ENCODE data around the gene HIVEP3.
A peak's percentile ranks its signal among the peaks of the same experiment; 100 is the strongest.

The HIVEP3 gene

DNA sequence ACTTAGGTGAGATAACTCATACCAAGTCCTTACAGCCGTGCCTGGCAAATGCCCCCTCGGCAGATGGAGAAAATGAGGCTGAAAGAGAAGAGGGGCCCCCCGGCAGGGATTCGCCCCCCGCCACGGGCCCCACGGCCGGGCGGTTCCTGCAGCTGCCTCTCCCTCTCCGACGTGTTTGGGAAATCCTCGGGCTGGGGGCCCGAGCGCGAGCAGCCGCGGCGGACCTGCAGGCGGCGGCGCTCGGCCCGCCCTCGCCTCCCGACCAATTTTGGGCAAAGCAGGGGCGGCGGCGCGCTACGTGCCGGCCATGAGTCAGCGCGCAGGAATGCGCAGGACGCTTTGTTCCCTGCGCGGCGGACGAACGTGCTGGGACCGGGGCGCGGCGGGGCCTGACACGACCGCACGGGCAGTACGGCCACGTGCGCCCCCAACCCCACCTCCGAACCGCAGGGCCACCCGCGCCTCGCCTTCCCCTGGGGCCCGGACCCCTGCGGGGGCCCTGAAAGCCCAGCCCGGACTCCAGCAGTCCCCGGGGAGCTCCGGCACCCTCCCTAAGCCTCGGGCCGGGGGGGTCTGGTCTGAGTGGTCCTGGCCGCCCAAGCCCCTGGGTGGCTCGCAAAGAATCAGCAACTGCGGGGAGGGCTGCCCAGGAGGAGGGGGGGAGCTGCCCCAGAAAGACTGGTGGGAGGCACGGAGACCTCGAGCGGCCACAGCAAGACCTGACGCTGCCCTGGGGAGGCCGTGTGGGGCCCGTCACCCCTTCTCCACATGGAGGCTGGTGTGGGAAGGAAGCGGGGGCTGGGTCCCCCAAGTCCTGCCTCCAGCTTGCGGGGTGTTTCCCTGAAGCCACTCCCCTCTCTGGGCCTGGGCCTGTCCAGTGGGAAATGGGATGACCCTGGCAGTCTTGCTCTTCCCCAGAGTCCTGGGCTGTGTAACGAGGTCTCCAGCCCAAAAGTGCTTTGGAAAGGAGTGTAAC, 422.4 kb downstream of the HIVEP3 start (continued):
- TF ChIP-seq, protein P1, sequence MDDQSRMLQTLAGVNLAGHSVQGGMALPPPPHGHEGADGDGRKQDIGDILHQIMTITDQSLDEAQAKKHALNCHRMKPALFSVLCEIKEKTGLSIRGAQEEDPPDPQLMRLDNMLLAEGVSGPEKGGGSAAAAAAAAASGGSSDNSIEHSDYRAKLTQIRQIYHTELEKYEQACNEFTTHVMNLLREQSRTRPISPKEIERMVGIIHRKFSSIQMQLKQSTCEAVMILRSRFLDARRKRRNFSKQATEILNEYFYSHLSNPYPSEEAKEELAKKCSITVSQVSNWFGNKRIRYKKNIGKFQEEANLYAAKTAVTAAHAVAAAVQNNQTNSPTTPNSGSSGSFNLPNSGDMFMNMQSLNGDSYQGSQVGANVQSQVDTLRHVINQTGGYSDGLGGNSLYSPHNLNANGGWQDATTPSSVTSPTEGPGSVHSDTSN (CRISPR knock-in tag; IDR thresholded peaks at IDR 0.05) = peak; percentile 89; the same call in 1 of the 2 replicates
- TF ChIP-seq ZNF350 (tag by site-specific recombination; IDR thresholded peaks at IDR 0.05) (no peak), ZNF133 (tag by site-specific recombination; IDR thresholded peaks at IDR 0.05) (no peak), GLIS2 (tag by site-specific recombination; IDR thresholded peaks at IDR 0.05) (peak; percentile 90), YY1 (tag by site-specific recombination; IDR thresholded peaks at IDR 0.05) (peak; percentile 57; the same call in 1 of the 2 replicates), SETDB1 (IDR thresholded peaks at IDR 0.05; ENCODE audit: insufficient read length, low read length) (no peak), ZNF302 (tag by site-specific recombination; IDR thresholded peaks at IDR 0.05; ENCODE audit: low read depth) (no peak), ZXDB (tag by site-specific recombination; IDR thresholded peaks at IDR 0.05) (peak; percentile 94), HOXA7 (CRISPR knock-in tag; IDR thresholded peaks at IDR 0.05; ENCODE audit: borderline replicate concordance) (no peak), ZNF292 (tag by site-specific recombination; IDR thresholded peaks at IDR 0.05; ENCODE audit: borderline replicate concordance, low read depth) (no peak), ZNF791 (tag by site-specific recombination; IDR thresholded peaks at IDR 0.05) (no peak), GLIS1 (tag by site-specific recombination; IDR thresholded peaks at IDR 0.05) (peak; percentile 98), ZBTB20 (tag by site-specific recombination; IDR thresholded peaks at IDR 0.05) (peak; percentile 86), ZNF629 (tag by site-specific recombination; IDR thresholded peaks at IDR 0.05) (peak; percentile 65), ZNF10 (tag by site-specific recombination; IDR thresholded peaks at IDR 0.05) (no peak; the same call in 1 of the 2 replicates), ZBTB7A (tag by site-specific recombination; IDR thresholded peaks at IDR 0.05; ENCODE audit: low read depth) (no peak), KLF1 (tag by site-specific recombination; IDR thresholded peaks at IDR 0.05) (peak; percentile 96), ZNF2 (tag by site-specific recombination; IDR thresholded peaks at IDR 0.05) (no peak), ZSCAN30 (tag by site-specific recombination; IDR thresholded peaks at IDR 0.05) (peak; percentile 36; the same call in 1 of the 2 replicates), ZNF324 (tag by site-specific recombination; IDR thresholded peaks at IDR 0.05) (no peak), ZNF624 (tag by site-specific recombination; IDR thresholded peaks at IDR 0.05) (no peak), ZNF341 (tag by site-specific recombination; IDR thresholded peaks at IDR 0.05; ENCODE audit: low read depth) (peak; percentile 64), ZNF510 (tag by site-specific recombination; IDR thresholded peaks at IDR 0.05; ENCODE audit: insufficient replicate concordance) (no peak)
- TF ChIP-seq, protein P2, sequence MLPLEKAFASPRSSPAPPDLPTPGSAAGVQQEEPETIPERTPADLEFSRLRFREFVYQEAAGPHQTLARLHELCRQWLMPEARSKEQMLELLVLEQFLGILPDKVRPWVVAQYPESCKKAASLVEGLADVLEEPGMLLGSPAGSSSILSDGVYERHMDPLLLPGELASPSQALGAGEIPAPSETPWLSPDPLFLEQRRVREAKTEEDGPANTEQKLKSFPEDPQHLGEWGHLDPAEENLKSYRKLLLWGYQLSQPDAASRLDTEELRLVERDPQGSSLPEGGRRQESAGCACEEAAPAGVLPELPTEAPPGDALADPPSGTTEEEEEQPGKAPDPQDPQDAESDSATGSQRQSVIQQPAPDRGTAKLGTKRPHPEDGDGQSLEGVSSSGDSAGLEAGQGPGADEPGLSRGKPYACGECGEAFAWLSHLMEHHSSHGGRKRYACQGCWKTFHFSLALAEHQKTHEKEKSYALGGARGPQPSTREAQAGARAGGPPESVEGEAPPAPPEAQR (tag by site-specific recombination; IDR thresholded peaks at IDR 0.05) = no peak
- TF ChIP-seq, protein P3, sequence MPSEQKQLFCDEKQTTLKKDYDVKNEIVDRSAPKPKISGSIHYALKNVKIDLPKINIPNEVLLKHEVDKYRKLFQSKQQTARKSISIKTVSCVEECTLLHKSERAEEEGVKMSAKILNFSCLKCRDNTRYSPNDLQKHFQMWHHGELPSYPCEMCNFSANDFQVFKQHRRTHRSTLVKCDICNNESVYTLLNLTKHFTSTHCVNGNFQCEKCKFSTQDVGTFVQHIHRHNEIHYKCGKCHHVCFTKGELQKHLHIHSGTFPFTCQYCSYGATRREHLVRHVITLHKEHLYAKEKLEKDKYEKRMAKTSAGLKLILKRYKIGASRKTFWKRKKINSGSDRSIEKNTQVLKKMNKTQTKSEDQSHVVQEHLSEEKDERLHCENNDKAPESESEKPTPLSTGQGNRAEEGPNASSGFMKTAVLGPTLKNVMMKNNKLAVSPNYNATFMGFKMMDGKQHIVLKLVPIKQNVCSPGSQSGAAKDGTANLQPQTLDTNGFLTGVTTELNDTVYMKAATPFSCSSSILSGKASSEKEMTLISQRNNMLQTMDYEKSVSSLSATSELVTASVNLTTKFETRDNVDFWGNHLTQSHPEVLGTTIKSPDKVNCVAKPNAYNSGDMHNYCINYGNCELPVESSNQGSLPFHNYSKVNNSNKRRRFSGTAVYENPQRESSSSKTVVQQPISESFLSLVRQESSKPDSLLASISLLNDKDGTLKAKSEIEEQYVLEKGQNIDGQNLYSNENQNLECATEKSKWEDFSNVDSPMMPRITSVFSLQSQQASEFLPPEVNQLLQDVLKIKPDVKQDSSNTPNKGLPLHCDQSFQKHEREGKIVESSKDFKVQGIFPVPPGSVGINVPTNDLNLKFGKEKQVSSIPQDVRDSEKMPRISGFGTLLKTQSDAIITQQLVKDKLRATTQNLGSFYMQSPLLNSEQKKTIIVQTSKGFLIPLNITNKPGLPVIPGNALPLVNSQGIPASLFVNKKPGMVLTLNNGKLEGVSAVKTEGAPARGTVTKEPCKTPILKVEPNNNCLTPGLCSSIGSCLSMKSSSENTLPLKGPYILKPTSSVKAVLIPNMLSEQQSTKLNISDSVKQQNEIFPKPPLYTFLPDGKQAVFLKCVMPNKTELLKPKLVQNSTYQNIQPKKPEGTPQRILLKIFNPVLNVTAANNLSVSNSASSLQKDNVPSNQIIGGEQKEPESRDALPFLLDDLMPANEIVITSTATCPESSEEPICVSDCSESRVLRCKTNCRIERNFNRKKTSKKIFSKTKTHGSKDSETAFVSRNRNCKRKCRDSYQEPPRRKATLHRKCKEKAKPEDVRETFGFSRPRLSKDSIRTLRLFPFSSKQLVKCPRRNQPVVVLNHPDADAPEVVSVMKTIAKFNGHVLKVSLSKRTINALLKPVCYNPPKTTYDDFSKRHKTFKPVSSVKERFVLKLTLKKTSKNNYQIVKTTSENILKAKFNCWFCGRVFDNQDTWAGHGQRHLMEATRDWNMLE (tag by site-specific recombination; conservative IDR thresholded peaks at IDR 0.05; ENCODE audit: low read depth) = no peak
- TF ChIP-seq, protein P4, sequence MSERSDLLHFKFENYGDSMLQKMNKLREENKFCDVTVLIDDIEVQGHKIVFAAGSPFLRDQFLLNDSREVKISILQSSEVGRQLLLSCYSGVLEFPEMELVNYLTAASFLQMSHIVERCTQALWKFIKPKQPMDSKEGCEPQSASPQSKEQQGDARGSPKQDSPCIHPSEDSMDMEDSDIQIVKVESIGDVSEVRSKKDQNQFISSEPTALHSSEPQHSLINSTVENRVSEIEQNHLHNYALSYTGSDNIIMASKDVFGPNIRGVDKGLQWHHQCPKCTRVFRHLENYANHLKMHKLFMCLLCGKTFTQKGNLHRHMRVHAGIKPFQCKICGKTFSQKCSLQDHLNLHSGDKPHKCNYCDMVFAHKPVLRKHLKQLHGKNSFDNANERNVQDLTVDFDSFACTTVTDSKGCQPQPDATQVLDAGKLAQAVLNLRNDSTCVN (tag by site-specific recombination; optimal IDR thresholded peaks at IDR 0.05) = peak; percentile 93
- TF ChIP-seq, protein P5, sequence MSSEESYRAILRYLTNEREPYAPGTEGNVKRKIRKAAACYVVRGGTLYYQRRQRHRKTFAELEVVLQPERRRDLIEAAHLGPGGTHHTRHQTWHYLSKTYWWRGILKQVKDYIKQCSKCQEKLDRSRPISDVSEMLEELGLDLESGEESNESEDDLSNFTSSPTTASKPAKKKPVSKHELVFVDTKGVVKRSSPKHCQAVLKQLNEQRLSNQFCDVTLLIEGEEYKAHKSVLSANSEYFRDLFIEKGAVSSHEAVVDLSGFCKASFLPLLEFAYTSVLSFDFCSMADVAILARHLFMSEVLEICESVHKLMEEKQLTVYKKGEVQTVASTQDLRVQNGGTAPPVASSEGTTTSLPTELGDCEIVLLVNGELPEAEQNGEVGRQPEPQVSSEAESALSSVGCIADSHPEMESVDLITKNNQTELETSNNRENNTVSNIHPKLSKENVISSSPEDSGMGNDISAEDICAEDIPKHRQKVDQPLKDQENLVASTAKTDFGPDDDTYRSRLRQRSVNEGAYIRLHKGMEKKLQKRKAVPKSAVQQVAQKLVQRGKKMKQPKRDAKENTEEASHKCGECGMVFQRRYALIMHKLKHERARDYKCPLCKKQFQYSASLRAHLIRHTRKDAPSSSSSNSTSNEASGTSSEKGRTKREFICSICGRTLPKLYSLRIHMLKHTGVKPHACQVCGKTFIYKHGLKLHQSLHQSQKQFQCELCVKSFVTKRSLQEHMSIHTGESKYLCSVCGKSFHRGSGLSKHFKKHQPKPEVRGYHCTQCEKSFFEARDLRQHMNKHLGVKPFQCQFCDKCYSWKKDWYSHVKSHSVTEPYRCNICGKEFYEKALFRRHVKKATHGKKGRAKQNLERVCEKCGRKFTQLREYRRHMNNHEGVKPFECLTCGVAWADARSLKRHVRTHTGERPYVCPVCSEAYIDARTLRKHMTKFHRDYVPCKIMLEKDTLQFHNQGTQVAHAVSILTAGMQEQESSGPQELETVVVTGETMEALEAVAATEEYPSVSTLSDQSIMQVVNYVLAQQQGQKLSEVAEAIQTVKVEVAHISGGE (tag by site-specific recombination; conservative IDR thresholded peaks at IDR 0.05; ENCODE audit: low read depth) = peak; percentile 11; the same call in 1 of the 2 replicates

Measured in HEK293 (cell line).